Measurements from ENCODE around the gene ENC1.

The ENC1 gene

DNA sequence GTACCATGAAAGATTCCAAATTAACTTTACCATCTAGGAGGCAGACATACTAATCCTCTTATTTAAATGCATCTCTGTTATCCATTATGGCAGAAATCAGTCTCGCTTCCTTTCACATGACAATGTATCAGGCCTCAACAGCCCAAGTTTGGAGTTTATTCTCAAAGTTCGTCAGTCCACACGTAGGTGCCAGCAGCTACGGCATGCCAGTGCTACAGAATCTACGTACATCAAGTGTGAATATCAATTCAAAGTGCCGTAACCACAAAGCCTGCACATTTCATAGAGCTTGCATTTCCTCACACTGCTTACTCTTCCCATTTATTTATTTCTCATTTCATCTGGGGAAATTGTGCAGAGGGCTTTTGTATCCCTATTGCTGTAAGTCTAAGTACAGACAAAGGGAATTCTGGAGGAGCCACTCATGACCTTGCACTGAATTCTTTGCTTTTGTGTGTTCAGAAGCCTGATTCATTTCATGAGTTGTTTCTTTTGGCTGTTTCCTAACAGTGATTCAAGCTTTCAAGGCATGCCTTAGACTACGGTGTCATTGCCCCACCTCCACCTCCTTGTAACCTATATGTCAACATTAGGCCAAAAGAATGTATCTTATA is 10.0 kb downstream of the ENC1 start:
- no peak for DNase-seq

DNA sequence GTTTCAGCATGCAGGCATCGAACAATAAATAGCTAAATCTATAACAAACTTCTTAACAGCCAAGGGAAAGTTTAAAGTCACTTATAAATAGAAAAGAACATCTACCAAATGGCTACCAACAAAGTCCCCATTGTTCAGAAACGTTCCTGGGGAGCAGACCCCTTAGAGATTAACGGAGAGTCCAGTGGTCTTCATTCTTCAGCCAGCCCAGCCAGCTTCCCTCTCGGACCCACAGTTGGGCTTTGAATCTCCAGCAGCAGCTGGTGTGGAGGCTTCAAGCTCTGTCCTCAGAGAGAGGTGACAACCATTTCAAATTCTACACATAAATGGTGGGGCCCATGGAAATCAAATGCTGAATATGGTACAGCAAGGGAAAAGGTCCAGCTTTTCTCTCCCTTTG is 11.2 kb downstream of the ENC1 start:
- DNase-seq = no peak

DNA sequence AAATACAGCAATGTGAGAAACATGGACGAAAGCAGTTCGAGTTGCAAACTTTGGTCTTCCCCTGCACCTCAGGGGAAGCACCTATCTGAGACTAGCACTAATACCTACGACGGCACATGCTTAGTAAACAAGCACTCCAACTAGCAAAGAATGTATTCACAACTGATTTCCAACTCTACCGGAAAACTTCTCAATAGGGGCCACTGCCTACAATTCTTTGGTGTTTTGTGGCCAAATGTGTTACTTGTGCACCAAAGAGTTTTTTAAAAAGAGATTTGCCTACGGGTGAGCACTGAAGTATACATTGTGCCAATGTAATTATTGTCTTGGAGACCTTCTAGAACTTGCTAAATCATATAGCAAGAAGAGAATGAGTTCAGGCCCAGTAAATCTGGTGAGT is 12.2 kb downstream of the ENC1 start:
- DNase-seq = no peak

DNA sequence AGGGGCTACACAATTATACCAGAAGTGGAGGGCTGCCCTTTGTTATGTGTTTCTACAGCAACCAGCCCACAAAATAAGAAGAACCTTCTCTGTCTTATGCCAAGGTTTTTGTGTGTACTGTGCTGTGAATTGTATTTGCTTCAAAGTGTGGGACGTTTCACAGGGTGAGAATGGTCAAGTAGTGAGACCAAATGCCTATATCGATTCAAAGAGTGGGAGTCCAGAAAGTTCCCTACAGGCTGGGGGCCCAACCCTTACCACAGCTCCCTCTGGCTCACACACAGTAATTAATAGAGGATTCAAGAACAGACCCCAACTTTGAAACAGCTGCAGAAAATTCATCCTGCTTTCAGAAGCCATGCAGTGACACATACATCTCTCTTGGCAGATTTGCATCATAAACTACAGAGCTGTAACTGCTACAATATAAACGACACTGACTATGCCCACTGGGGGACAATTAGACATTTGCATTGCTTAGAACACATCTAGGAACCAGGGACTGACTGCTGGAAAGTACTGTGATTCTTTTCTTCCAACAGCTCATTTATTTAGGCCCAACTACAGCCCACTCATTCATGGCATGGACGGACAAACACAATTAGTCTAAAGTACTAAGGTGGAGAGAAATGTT is 12.8 kb downstream of the ENC1 start:
- no peak for DNase-seq

DNA sequence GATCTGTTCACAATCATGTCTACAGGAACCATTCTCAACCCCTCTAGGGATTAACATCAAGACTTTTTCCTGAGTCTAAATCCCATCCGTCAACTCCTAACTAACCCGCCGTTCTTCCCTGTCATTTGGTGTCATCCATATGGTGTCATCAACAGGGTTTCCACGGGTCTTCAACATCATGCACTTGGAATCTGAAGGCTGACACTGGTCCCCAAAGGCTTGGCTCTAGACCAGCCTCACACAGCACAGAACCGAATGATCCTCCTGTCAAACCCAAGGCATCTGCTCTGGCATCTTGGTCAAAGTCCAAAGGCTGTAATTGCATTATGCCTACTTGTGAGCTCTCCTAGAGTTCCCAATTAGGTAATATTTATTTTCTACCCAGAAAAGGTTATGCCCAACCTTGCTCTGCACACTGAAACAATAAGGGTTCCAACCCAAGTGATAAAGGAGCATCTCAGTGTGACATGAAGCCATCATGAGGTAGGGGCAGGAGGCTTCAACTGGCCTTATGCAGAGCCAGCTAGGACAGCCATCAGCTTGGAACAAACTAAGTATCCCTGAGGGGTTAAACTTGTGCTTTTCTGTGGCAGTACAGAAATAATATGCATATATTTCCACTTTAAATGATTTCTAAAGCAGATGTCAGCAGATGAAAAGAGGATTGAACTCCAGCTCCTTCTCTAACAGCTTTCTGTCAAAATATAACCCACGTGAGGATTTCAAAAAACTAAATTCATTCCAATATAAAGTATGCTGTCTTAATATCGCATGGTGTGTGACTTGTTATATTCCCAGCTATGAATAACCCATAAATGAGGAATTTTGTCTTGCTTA is 13.9 kb downstream of the ENC1 start:
- DNase-seq = no peak

DNA sequence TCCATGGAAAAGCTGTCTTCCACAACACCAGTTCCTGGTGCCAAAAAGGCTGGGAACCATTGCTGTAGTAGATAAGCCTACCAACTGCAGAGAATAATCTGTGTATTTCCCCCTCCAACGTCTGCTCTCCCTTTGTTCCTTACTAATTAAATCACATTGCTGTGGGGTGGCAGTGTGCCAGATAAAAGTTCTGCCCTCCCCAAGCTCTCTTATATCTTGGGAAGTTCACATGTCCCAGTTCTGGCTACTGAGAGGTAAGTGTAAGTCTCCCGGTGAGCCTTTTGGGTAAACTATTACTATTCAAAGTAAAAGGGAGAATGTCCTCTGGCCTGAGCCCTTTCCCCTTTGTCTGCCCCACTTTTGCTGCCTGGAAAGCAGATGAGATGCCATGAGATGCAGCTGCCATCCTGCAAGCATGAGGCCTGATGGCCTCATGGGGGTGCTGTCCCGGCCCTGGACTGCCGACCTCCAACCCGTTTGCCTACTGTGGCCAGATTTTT is 14.7 kb downstream of the ENC1 start:
- no peak for DNase-seq

DNA sequence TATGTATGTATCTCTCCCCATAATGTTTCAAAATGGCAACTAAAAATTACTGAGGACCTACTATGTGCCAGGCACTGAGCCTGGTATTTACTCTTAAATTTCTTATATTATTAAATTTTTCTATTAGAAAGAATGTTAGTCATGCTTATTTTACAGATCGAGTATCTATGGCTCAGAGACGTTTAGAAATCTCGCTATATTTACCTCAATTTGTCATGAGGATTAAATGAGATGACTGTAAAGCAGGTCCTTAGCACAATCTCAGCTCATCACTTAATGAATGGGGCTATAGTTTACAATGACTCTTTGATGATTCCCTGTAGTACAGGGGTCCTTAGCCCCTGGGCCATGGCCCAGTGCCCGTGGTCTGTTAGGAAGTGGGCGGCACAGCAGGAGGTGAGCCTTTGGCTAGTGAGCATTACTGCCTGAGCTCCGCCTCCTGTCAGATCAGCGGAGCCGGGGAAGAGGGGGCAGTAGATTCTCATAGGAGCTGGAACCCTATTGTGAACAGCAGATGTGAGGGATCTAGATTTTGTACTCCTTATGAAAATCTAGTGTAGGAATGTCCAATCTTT is 15.5 kb downstream of the ENC1 start:
- DNase-seq = no peak

DNA sequence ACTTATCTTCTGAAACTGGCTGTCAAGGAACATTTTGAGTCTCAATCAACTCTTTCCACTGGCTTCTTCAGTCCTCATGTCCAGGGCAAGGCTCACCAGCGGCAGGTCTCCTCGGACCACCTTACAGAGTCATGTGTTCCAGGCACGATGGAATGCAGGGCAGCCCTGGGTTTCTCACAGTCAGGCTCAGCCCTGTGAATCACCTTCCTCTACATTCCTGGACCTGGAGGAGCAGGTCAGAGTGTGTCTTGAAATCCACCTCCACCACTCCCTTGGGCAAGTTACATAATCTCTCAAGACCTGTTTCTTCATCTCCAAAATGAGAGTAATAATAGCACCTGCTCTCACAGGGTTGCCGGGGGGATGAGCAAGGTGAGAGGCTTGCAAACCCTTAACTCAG is 16.0 kb downstream of the ENC1 start:
- DNase-seq = no peak

DNA sequence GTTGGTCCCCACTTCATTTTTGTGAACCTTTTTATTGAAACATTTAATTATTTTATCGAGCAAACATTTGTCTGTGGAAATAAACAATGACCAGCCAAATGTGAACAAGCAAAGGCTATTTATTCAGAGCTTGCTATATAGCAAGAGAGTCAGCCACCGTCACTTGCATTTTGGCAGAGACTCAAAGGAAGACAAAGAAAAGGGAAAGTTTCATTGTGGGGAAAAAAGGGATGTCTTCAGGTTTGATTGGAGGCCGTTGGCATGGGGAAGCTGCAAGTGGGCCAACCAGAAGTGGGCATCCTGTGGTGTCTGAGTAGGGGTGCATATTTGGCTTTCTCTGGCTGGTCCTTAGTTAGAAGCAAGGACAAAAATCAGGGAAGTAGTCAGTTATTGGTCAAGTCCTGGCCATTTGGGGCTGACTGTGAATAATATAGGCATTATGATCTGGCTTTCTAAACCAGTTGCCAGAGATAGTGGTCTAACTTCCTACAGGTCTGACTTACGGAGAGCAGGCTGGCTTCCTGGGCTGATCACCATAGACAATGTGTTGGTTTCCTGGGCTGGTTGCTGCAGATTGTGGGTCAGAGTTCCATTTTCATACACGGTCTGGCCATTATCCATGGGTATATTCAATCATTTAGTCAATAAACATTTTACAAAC is 16.6 kb downstream of the ENC1 start:
- no peak for DNase-seq

DNA sequence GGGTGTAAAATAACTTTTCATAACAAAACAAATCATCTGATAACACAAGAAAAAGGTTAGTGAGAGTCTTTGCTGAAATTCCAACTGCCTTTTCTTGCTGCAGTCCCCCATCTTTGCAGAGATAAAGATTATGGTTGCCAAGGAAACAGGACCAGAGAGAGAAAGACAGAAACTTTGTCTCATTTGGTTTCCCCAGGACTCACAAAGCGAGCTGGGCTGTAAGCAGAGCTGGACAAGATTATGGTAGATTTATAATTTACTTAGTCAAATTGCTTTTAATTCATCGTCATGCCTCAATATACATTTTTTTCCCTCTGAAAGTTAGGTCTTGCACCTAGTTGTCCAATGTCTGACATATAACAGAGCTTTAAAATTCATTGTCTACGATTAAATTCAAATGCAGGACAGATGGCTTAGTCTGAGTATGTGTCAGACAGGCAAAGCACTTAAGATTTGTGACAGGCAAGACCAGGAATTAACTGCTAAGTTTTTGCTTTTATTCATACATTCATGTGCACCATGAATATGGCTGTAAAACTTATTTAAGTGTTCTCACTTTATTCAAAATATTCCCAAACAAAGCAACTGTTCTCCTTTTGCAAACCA is 17.4 kb downstream of the ENC1 start:
- DNase-seq = no peak

DNA sequence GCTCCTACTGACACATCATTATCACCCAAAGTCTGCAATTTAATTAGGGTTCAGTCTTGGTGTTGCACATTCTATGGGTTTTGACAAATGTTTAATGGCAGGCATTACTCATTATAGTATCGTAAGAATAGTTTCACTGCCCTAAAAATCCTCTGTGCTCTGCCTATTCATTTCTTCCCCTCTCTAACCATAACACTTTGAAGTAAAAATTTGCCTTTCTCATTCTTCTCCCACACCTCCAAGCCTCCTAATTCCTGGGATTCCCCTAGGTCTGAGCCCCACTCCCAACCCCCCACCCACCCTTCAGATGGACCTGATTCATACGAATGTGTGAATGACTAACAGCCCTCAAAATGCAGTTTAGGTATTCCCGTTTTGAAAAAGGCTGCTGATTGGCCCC is 18.4 kb downstream of the ENC1 start:
- no peak for DNase-seq

DNA sequence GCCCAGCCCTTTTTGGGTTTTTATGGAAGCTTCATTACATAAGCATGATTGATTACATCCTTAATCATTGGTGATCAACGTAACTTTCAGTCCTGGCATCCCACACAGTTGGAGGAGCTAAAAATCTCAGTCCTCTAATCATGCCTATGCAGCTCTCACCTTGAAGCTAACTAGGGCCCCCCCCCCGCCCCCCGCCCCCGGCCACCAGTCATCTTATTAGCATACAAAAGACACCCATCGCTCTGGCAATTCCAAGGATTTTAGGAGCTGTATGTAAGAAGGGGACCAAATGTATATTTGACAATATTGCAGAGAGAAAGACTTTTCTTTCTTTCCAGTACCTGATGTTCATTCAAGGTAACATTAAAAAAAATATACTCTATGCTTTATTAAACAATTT is 19.0 kb downstream of the ENC1 start:
- DNase-seq = no peak

DNA sequence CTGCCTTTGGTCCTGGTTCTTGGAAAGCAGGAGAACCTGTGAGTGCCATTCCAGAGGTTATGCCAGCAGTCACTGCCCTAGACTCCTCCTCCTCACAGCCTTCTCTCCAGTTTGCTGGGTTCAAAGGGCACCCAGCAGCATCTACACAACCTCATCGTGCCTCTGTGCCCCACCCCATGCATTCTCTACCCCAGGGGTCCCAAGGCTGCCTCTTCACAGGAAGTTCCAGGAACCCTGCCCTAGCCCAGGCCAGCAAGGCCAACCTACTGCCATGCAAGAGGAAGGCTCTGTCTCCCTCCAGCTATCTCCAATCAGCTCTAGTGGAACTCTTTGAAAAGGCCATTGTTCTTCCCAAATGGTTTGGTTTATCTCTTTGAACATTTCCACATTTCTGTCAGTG is 21.2 kb downstream of the ENC1 start:
- DNase-seq = no peak

DNA sequence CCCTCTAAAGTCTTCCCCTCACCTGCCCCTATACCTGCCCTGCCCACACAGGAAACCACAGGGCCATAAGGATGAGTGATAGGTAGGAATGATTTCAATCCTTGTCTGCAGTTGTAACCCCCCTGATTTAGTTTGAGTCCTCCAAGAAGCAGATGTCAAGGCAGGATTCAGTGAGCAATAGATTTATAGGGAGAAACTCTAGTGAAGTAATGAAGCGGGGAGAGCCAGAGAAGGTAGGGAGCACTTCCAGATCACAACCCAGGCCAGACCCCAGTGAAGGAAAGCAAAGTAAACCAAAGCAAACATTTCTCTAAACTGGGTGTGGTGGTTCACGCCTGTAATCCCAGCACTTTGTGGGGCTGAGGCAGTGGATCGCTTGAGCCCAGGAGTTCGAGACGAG is 22.4 kb downstream of the ENC1 start:
- DNase-seq = no peak

DNA sequence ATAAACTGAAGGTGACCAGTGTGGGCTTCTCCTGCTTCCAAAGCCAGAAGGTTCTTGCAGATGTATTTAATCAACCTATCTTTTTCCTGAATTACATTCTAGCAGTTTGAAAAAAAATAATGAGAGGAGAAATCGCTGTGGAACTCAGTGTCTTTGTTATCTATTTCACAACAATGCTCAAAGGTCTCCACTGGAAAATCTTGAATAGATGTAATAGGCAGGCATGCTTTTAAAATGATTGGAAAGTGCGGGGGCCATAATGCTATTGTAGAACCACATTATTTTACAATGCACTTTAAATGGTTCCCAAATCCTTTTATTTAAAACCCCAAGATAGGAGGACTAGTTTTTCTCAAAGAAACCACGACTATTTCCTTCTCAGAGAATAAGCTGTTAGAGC is 23.3 kb downstream of the ENC1 start:
- DNase-seq = no peak

DNA sequence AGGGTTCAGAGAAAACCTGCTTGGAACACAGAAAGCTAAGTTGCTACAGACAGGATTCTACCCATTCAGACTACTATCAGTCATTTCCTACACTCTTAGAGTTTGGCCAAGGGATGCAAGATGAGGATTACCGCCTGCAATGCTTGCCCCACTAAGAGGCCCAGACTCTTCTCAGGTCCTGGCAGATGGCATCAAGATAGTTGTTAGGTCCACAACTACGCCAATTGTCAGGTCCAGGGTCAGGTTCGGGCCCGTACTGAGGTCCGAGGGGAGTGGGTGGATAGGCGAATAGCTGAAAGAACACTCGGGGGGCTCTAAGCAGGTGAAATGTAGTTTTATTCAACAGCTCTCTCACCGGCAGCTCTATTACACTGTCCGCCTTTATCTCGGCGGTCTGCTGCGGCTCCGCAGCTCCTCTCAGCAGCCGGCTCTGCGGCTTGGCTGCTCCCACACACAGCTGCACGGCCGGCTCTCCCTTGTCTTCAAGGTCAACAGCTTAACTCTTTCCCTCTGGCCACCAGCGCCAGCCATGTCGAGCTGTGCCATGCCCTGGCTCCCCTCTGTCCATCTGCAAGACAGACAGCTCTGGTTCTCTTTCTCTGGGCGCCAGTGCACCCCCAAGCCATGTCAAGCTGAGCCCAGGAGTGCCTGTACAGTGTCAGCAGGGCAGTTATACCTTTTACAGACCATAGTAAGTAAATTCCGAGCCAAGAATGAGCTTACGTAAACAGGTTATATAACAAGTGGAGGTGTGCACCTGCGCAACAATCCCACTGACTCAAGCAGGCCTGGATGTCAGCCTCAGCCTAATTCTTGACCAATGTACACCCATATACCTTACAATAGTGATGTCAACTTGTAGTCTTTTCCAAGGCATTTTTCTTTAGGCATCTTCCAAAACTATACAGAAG is 24.0 kb downstream of the ENC1 start:
- no peak for DNase-seq

DNA sequence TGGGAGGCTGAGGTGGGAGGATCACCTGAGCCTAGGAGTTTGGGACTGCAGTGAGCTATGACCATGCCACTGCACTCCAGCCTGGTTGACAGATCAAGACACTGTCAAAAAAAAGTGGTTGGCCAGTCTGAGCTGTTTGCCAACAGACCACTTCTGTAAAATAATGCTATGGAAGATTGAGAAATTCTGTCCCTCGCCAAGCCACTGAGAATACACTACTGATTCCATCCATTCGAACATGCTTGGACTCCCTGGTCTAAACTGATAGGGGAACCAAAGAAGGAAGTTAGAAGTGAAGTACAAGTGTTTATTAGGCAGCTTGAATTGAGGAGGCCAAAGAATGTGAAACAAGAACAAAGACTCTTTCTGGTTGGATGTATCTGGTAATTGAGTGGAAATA is 27.2 kb downstream of the ENC1 start:
- DNase-seq = no peak

DNA sequence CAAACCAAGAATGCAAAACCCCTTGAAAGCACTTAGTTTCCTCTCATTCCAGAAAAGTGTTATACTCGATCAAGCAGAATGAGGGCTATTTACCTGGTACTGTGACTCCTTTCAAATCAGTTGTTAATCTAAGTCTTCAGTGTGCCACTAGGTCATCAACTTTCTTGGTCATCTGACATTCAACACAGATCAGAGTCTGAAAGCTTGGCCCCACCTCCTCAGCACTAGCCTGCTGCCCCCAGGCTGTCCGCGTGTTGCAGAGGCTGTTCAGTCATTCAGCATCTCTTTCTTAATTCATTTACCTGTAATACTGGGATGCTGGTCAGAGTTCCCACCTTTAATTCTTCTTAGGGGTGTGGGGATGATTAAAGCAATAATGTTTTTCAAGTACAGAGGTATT is 28.5 kb downstream of the ENC1 start:
- no peak for DNase-seq

DNA sequence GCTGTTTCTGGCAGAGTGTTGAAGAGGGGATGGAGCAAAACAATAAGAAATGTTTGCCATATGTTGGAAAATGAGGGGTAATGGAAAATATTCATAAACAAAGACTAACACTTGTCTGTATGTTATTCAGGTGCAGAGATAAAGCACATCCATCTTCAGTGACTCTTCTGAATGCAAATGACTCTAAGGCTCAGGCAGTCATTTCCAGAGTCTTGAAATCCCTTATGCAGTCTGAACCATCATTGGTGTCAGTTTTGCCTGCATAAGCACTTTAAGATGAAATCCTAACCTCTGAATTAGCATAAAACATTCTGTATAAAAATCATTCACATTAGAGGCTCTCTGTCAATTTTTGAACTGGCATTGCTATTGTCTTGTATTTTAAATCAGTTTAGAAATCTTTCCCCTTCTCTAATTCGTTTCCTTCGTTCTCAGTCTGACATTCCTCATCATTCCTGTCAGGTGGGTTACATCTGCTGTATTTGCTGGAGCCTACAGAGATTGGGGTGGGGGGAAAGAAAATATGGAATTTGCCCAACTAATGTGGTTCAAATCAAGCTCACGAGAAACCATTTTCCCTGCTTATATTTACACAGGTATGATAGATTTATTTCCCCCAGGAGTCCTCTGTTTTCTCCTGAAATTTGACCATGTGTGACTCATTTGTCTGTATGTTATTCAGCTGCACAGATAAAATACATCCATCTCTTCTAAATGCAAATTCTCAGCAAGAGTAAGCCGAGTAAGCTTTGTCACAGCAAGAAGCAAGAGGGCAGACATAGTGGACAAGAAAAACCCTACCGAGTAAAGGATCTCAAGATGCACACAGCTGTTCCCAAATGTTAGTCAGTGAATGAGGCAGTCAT is 31.6 kb downstream of the ENC1 start:
- DNase-seq = no peak

DNA sequence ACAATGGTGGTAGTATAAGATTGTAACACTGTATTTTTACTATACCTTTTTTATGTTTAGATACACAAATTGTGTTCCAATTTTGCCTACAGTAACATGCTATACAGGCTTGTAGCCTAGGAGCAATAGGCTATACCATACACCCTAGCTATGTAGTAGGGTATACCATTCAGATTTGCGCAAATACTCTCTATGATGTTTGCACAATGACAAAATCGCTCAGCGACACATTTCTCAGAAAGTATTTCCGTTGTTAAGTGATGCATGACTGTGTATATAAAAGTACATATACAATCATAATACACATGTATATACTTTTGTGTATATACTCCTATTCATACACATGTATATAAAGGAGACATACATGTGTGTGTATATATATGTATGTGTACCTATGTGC is 34.8 kb downstream of the ENC1 start:
- DNase-seq = no peak

DNA sequence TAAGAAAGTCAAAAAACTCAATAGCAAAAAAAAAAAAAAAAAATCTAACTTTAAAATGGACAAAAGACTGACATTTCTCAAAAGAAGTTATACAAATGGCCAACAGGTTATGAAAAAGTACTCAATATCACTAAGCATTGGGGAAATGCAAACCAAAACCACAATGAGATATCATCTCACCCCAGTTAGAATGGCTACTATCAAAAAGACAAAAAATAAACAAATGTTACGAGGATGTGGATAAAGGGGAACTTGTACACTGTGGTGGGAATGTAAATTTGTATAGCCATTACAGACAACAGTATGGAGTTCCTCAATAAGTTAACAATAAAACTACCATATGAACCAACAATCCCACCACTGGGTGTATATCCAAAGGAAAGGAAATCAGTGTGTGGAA is 37.2 kb downstream of the ENC1 start:
- DNase-seq = no peak

All from activated CD4-positive, alpha-beta T cell treated with anti-CD3 and anti-CD28 coated beads for 1 hour (primary cell).